Right cardiac atrium (tissue), 5 donors: Measurements from ENCODE around the gene GOLGA2. TPM values are rescaled to one million over a fixed set of nuclear protein-coding genes. Genes with fewer than 3 reads are reported as not detected.

Experiments
- ATAC-seq, 2 donors: fragments of 200-7000 bp; cut with Tn5 transposase; one replicate each; pipeline versions ENCODE4 v1.8.0 to v1.9.1; 2020; ENCODE audit warnings: moderate library complexity in 2 of 2, mild to moderate bottlenecking in 1 of 2
- DNase-seq, 3 donors: peaks; one replicate each; pipeline ENCODE4 v3.0.0-alpha.2; 2020
- H3K27ac ChIP-seq: one replicate; pipeline ENCODE4 v1.5.1; 2013; ENCODE audit warnings: mild to moderate bottlenecking, low read length, control low read depth, moderate library complexity
- H3K27me3 ChIP-seq: one replicate; pipeline ENCODE4 v1.6.1; 2013; ENCODE audit not compliant: control insufficient read depth, insufficient read depth
- H3K4me1 ChIP-seq: one replicate; pipeline ENCODE4 v1.6.1; 2013; ENCODE audit warnings: low read length; ENCODE audit not compliant: control insufficient read depth, insufficient read depth
- H3K4me3 ChIP-seq: one replicate; pipeline ENCODE4 v1.5.1; 2013; ENCODE audit warnings: low read length, control low read depth
- H3K9me3 ChIP-seq: one replicate; pipeline ENCODE4 v1.6.1; 2013; ENCODE audit warnings: low read length; ENCODE audit not compliant: control insufficient read depth
- WGBS: extraction: QIAGEN DNeasy Blood & Tissue Kit; methylation state at CpG from one replicate; pipeline ENCODE4 v1.1.7; 2013; 5-methylcytosine and 5-hydroxymethylcytosine counted together
- intact Hi-C, 4 donors: fragments of 100-400 bp; cut with DNase I; formaldehyde crosslinking; loops; one replicate each; pipeline versions ENCODE4 v1.11.0 to v1.14.0; 2022 to 2023
- microRNA-seq, 2 donors: library from miRNA; unstranded; fragments of <30 nt; microRNA quantifications; one replicate each; pipeline ENCODE4 v1.2.0, GENCODE V29; 2020 to 2021
- polyA plus RNA-seq: library from polyadenylated mRNA; stranded (reverse); fragments of 200-250 nt; gene quantifications from one replicate; pipeline ENCODE4 v1.2.3, GENCODE V29; 2013
- total RNA-seq, 4 donors: library from RNA; stranded (reverse); fragmentation: NEBNext Ultra II Directional; extraction: Animal tissue kit (Norgen Biotek cat#: 25700); gene quantifications; one replicate each; pipeline ENCODE4 v1.2.1, GENCODE V29; 2021
- donor health status: healthy with polysubstance abuse.
- donor health status: DM: no; HTN: yes; CAD: no.
- donor health status: DM: no; HTN: no; CAD: no.
- donor health status: DM: no; HTN: yes; CAD: no; lungs with severe emphysema.
- donor health status: DM: yes; HTN: yes; CAD: no.

GOLGA2 gene
- total and polyA plus RNA-seq, 5 donors: 84.2 to 124 (median 96.9) TPM

GRCh38 chr9:128208386-128208785 lies 67.4 kb downstream of the GOLGA2 start:
- Histone ChIP-seq H3K9me3 (no peaks in the 10 kb centered on the region), H3K27ac (no peak overlapping the region), H3K4me3 (no peak overlapping the region), H3K4me1 (no peaks in the 10 kb centered on the region), H3K27me3 (no peaks in the 10 kb centered on the region)
- no peak for ATAC-seq
- DNase-seq: no peak
- intact Hi-C loops: no loop called here
- 89% methylated on average over 7 of the region's 7 CpGs for WGBS

- no peaks in the 10 kb centered on the region for H3K4me1 ChIP-seq
- H3K27me3 ChIP-seq: no peaks in the 10 kb centered on the region
- H3K27ac ChIP-seq: no peak overlapping the region
- intact Hi-C loops: no loop called here
- DNase-seq (no peak), ATAC-seq (no peak)
- no peak overlapping the region for H3K4me3 ChIP-seq
- H3K9me3 ChIP-seq: no peaks in the 10 kb centered on the region
- WGBS: 69% methylated on average over 15 of the region's 15 CpGs
These were observed 68.6 kb downstream of the GOLGA2 start for GRCh38 chr9:128206916-128207910.

DNA sequence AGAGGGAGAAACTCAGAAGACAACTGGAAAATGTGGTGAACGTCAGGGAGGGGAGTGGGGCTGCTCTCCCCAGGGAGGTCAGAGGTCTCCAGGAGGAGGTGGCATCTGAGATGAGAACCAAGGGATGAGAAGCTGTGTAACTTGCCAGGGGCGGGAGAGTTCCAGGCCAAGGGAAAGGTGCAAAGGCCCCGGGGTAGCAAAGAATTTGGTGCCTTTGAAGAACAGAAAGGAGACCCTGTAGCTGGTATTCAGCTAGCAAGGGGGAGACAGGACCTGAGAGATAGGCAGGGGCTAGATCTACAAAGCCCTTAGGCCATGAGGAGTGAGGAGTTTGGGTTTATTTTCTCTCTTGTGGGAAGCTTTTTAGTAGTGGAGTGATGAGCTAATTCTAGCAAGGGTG lies 69.3 kb downstream of the GOLGA2 start:
- Histone ChIP-seq H3K9me3 (no peaks in the 10 kb centered on the region), H3K27ac (no peak overlapping the region), H3K4me3 (no peak overlapping the region), H3K27me3 (no peaks in the 10 kb centered on the region), H3K4me1 (no peaks in the 10 kb centered on the region)
- no peak for ATAC-seq
- DNase-seq: no peak
- intact Hi-C loops: no loop called here
- 83% methylated on average over 3 of the region's 3 CpGs for WGBS

Small RNA genes within 50 kb of the gene (microRNA-seq; reads per million reads assigned to microRNA genes)
- gene MIR199B (488 to 1,278 reads per million in 2 donors), gene MIR3154 (1.6 to 1.7 reads per million in 2 donors)

Other genes starting within 250 kb of the GOLGA2 start
- 1 to 10 TPM; 6.1 to 8.7 (median 6.4) TPM for gene NAIF1, start 208.7 kb downstream of the GOLGA2 start, total RNA-seq
- gene NAIF1, start 208.7 kb downstream of the GOLGA2 start, polyA plus RNA-seq: 5.0 TPM
- gene SLC25A25, start 207.8 kb downstream of the GOLGA2 start, total RNA-seq: 10 to 100 TPM in 1 of 4 donors, 1 to 10 TPM in 3; 6.3 to 16.1 (median 7.0) TPM
- 5.8 TPM for gene SLC25A25, start 207.8 kb downstream of the GOLGA2 start, polyA plus RNA-seq
- 100 to 1,000 TPM; 122 to 128 (median 126) TPM for gene PTGES2, start 148.3 kb downstream of the GOLGA2 start, total RNA-seq
- 162 TPM for gene PTGES2, start 148.3 kb downstream of the GOLGA2 start, polyA plus RNA-seq
- not detected for gene LCN2, start 126.6 kb downstream of the GOLGA2 start, total RNA-seq
- 0.16 TPM for gene LCN2, start 126.6 kb downstream of the GOLGA2 start, polyA plus RNA-seq
- 10 to 100 TPM; 41.6 to 58.0 (median 49.1) TPM for gene BBLN, start 115.7 kb downstream of the GOLGA2 start, total RNA-seq
- 138 TPM for gene BBLN, start 115.7 kb downstream of the GOLGA2 start, polyA plus RNA-seq
- 10 to 100 TPM; 75.9 to 81.5 (median 81.0) TPM for gene CIZ1, start 84.4 kb downstream of the GOLGA2 start, total RNA-seq
- gene CIZ1, start 84.4 kb downstream of the GOLGA2 start, polyA plus RNA-seq: 39.0 TPM
- 1 to 10 TPM; 4.4 to 7.4 (median 5.8) TPM for gene DNM1, start 72.6 kb downstream of the GOLGA2 start, total RNA-seq
- gene DNM1, start 72.6 kb downstream of the GOLGA2 start, polyA plus RNA-seq: 6.0 TPM
- 10 to 100 TPM; 18.7 to 22.3 (median 20.5) TPM for gene SWI5, start 269 bp upstream of the GOLGA2 start, total RNA-seq
- gene SWI5, start 269 bp upstream of the GOLGA2 start, polyA plus RNA-seq: 33.7 TPM
- gene TRUB2, start 46.4 kb upstream of the GOLGA2 start, total RNA-seq: 10 to 100 TPM; 19.9 to 29.0 (median 25.9) TPM
- 24.6 TPM for gene TRUB2, start 46.4 kb upstream of the GOLGA2 start, polyA plus RNA-seq
- 10 to 100 TPM; 26.5 to 28.9 (median 27.6) TPM for gene COQ4, start 46.8 kb upstream of the GOLGA2 start, total RNA-seq
- 41.8 TPM for gene COQ4, start 46.8 kb upstream of the GOLGA2 start, polyA plus RNA-seq
- 10 to 100 TPM; 14.7 to 20.4 (median 18.4) TPM for gene SLC27A4, start 64.5 kb upstream of the GOLGA2 start, total RNA-seq
- gene SLC27A4, start 64.5 kb upstream of the GOLGA2 start, polyA plus RNA-seq: 21.7 TPM
- 10 to 100 TPM; 46.5 to 57.4 (median 52.7) TPM for gene URM1, start 95.4 kb upstream of the GOLGA2 start, total RNA-seq
- gene URM1, start 95.4 kb upstream of the GOLGA2 start, polyA plus RNA-seq: 44.2 TPM
- 10 to 100 TPM; 12.8 to 23.2 (median 17.7) TPM for gene CERCAM, start 144.8 kb upstream of the GOLGA2 start, total RNA-seq
- 12.3 TPM for gene CERCAM, start 144.8 kb upstream of the GOLGA2 start, polyA plus RNA-seq
- gene ODF2, start 180.0 kb upstream of the GOLGA2 start, total RNA-seq: 10 to 100 TPM; 13.8 to 15.4 (median 14.4) TPM
- 9.6 TPM for gene ODF2, start 180.0 kb upstream of the GOLGA2 start, polyA plus RNA-seq
- 10 to 100 TPM; 15.7 to 19.3 (median 17.9) TPM for gene GLE1, start 228.7 kb upstream of the GOLGA2 start, total RNA-seq
- 10.6 TPM for gene GLE1, start 228.7 kb upstream of the GOLGA2 start, polyA plus RNA-seq